GM20000 (cell line): ENCODE data around the gene FAM234B.

Source experiments
- DNase-seq: peaks from one replicate; pipeline ENCODE4 v3.0.0; 2012; ENCODE audit warnings: low spot score
- TF ChIP-seq, protein P1 (sequence below): IDR thresholded peaks from 2 replicates; pipeline ENCODE4 v1.5.1; 2012; ENCODE audit warnings: mild to moderate bottlenecking, control low read depth; ENCODE audit errors: extremely low read depth, missing control alignments

FAM234B gene

DNA sequence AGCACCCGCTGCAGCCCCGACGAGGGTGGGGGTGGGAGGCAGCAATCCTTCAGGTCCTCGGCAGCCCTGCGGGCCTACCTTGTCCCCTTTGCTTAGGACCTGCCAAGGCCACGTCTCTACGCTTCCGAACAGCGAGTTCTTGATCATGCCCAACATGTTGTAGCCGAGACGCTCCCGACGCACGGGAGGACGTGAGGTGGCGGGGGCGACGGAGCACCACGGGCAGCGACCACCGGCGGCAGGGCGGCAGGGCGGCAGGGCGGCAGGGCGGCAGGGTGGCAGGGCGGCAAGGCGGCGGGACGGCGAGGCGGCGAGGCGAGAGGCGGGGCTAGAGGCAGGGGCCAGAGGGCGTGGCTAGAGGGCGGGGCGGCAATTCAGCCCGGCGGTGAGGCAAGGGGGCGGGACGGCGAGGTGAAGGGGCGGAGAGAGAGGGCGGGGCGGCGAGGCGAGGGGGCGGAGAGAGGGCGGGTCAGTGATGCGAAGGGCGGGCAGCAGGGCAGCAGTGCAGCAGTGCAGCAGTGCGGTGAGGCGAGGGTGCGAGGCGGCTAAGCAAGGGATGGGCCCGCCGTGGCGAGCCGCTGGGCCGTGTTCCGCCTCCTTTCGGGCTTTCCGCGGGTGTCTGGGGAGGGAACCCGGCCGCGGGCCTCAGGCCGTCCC lies 44.1 kb upstream of the FAM234B start, which contains the start of gene HEBP1:
Gene HEBP1 (minus strand): TSS at position 307 of the 657 bp plus-strand sequence. CDS start 151 bp downstream, at position 156.
- TF ChIP-seq, protein P1, sequence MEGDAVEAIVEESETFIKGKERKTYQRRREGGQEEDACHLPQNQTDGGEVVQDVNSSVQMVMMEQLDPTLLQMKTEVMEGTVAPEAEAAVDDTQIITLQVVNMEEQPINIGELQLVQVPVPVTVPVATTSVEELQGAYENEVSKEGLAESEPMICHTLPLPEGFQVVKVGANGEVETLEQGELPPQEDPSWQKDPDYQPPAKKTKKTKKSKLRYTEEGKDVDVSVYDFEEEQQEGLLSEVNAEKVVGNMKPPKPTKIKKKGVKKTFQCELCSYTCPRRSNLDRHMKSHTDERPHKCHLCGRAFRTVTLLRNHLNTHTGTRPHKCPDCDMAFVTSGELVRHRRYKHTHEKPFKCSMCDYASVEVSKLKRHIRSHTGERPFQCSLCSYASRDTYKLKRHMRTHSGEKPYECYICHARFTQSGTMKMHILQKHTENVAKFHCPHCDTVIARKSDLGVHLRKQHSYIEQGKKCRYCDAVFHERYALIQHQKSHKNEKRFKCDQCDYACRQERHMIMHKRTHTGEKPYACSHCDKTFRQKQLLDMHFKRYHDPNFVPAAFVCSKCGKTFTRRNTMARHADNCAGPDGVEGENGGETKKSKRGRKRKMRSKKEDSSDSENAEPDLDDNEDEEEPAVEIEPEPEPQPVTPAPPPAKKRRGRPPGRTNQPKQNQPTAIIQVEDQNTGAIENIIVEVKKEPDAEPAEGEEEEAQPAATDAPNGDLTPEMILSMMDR, result no peak
- peak; percentile 99 for DNase-seq

DNA sequence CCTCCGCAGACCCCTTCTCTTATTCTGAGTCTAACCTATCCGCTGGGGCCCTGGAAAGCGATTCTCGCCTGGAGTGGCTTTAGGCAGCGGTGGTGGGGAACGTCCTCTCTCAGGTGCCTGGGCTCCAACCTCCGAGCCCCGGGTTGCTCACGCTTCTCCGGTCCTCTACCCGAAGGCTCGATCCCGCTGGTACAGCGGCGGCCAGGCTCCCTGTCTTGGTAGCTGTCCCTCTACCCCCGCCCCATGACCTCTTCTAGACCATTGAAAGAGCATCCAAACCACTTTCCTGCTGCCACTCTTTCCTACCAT lies 43.6 kb upstream of the FAM234B start:
- TF ChIP-seq, protein P1, result no peak
- DNase-seq, result peak; percentile 66

DNA sequence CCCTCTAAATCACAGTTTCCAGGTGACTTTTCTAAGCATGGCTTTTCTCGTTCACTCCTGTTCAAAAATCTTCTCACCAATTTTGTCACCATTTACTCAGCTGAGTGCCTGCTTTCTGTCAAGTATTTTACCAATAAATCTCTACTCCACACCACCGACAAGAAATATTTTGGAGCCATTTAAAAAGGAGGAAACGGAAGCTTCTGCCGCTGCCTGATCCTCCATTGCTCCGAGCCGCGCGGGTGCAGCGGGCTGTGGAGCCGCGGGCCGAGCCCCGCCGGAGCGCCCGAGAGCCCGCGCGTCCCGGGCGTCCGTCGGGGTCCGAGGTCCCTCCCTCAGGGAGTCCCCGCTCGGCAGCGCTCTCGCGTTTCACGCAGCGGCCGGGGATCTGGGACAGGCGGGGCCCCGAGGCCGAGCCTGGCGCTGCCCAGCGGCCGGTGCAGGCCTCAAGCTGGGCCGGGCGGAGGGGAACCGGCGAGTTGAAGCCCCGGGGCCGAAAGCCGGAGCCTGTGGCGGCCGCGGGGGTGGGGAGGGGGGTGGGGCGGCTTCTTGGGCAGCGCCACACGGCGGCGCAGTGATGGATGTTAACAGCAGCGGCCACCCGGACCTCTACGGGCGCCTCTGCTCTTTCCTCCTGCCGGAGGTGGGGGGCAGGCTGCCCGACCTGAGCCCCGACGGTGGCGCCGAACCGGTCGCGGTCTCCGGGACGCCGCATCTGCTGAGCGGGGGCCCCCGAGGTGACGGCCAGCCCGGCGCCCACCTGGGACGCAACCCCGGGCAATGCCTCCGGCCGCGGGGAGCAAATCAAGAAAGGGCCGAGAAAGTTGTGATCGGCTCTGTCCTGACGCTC lies 43.0 kb upstream of the FAM234B start:
- TF ChIP-seq, protein P1, result no peak
- peak; percentile 77 for DNase-seq

DNA sequence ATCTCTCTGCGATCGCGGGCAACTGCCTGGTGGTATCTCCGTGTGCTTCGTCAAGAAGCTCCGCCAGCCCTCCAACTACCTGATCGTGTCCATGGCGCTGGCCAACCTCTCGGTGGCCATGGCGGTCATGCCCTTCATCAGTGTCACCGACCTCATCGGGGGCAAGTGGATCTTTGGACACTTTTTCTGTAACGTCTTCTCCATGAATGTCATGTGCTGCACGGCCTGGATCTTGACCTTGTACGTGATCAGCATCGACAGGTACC lies 42.5 kb upstream of the FAM234B start:
- TF ChIP-seq, protein P1, result no peak
- no peak for DNase-seq

DNA sequence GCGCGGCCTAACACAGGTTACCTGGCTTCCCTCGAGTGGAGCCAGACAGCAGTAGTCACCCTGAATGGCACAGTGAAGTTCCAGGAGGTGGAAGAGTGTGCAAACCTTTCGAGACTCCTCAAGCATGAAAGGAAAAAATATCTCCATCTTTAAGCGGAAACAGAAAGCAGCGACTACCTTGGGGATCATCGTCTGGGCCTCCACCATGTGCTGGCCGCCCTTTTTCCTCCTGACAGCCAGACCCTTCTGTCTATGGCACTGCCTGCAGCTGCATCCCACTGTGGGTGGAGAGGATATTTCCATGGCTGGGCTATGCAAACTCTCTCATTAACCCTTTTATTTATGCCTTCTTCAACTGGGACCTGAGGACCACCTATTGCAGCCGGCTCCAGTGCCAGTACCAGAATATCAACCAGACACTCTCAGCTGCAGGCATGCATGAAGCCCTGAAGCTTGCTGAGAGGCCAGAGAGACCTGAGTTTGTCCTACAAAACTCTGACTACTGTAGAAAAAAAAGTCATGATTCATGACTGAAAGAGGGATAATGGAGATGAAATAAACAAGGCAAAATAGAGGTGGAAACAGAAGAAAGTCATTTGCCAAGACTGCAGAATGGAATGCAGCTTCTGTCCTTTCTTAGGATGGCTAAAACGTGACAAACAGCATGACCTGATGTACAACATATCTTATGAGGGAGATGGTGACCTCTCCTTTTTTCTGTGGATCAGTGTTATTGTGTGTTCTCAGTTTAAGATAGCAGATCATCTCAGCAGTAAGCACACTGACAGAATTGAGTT lies 41.7 kb upstream of the FAM234B start:
- TF ChIP-seq, protein P1, result no peak
- no peak for DNase-seq

DNA sequence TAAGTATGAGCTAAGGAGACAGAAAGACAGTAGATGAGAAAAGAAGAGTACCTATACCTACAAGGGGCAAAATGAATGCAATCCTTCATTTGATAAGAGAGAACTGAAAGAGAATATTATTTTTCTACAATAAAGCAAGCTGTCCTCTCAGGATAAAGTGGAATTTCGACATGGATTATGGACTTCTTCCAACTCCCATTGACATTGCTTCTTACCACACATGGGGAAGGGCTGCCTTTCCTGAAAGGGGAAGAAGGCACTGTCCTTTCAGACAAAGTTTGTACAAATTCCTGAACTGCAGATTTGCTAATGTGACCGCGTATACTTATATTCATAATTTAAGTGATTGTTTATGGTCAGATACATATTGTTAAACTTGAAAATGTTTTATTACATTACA lies 39.8 kb upstream of the FAM234B start:
- TF ChIP-seq, protein P1, result no peak
- no peak for DNase-seq

DNA sequence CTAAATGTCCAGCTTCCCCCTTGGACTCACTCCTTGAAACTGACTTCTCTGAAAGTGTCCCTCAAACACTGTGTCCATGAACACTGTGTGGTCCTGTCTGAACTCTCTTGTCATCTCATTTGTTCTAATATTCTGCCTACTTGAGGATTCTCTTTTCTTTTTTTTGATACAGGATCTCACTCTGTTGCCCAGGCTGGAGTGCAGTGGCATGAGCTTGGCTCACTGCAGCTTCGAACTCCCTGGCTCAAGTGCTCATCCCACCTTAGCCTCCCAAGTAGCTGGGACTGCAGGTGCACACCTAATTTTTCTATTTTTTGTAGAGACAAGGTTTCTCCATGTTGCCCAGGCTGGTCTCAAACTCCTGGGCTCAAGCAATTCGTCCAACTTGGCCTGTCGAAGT lies 39.2 kb upstream of the FAM234B start:
- TF ChIP-seq, protein P1, result no peak
- DNase-seq, result no peak
